Measurements from ENCODE around the gene CDH23. TPM values are rescaled to one million over a fixed set of nuclear protein-coding genes. Genes with fewer than 3 reads are reported as not detected.

CDH23 gene
- total RNA-seq, 4 donors from 2014 or later, result 14.4 to 29.6 (median 19.7) TPM

DNA sequence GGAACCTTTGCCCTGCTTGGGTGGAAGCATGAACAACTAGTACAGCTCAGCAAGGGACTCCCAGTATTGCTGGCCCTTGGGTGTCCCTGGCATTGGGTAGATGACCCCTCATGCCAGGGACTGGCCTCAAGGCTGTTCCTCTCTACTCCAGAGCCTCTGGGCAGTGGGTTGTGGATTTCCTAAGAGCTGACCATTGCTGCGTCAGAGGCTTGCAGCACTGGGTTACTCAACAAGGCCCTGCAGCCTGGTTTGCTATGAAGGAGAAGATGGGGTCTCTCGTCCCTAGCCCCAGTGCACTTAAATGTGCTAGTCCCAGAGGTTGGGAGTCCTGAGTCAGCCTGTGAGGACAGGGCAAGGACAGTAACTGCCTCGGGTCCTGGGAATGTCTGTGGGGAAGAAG is 374.1 kb downstream of the CDH23 start:
- Histone ChIP-seq H3K36me3 (no peaks in the 10 kb centered on the region), H3K27me3 (no peaks in the 10 kb centered on the region), H3K27ac (replicated peaks in 1 of 4) (peak overlapping the region; percentile 94 to 98 (median 96)), H3K9me3 (no peaks in the 10 kb centered on the region), H3K4me1 (peaks cover 86 to 97% (median 94%) of the 10 kb centered on the region in 4 donors), H3K4me3 (peak overlapping the region; percentile 76 to 95 (median 85))
- 56% methylated on average over 2 of the region's 3 CpGs for WGBS
- TF ChIP-seq, protein P1, sequence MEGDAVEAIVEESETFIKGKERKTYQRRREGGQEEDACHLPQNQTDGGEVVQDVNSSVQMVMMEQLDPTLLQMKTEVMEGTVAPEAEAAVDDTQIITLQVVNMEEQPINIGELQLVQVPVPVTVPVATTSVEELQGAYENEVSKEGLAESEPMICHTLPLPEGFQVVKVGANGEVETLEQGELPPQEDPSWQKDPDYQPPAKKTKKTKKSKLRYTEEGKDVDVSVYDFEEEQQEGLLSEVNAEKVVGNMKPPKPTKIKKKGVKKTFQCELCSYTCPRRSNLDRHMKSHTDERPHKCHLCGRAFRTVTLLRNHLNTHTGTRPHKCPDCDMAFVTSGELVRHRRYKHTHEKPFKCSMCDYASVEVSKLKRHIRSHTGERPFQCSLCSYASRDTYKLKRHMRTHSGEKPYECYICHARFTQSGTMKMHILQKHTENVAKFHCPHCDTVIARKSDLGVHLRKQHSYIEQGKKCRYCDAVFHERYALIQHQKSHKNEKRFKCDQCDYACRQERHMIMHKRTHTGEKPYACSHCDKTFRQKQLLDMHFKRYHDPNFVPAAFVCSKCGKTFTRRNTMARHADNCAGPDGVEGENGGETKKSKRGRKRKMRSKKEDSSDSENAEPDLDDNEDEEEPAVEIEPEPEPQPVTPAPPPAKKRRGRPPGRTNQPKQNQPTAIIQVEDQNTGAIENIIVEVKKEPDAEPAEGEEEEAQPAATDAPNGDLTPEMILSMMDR (IDR thresholded peaks at IDR 0.05), result no peak
- TF ChIP-seq EP300 (IDR thresholded peaks at IDR 0.05), result no peak
- peak in 1 of 2 donors; percentile 17 for TF ChIP-seq POLR2AphosphoS5 (IDR thresholded peaks at IDR 0.05)
- no peak for DNase-seq (ENCODE audit: extremely low spot score)
- intact Hi-C loops (cut with DNase I), result loop anchor here (5.0 kb wide), 2 partner anchors 58 to 148 kb away; no protein-coding TSS in a partner anchor

DNA sequence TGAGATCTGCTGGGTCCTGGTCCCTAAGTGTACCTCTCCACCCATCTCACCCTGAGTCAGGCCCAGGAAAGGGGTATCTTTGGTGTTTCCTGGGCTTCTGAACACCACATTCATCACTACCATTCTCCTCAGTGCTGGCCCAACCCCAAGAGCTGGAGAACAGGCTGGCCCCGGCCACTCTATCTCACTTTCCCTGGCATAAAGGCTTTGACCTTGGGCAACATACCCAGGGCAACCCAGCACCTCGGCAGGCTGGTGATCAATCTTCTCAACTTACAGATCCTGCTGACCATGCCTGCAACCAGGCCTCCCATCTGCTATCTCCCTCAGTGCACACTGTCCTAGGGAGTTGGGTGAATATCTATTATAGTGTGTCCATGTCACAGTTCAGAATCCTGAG is 374.5 kb downstream of the CDH23 start:
- intact Hi-C loops (cut with DNase I), result loop anchor here (5.0 kb wide), 2 partner anchors 59 to 149 kb away; no protein-coding TSS in a partner anchor
- no peak for TF ChIP-seq EP300 (IDR thresholded peaks at IDR 0.05)
- TF ChIP-seq POLR2A (IDR thresholded peaks at IDR 0.05; ENCODE audit: low read depth), result no peak
- TF ChIP-seq POLR2AphosphoS5 (IDR thresholded peaks at IDR 0.05), result no peak
- TF ChIP-seq, protein P1 (IDR thresholded peaks at IDR 0.05), result no peak
- Histone ChIP-seq H3K9me3 (no peaks in the 10 kb centered on the region), H3K4me1 (peaks cover 82 to 97% (median 92%) of the 10 kb centered on the region in 4 donors), H3K27me3 (no peaks in the 10 kb centered on the region), H3K27ac (replicated peaks in 1 of 4) (peak overlapping the region; percentile 94 to 98 (median 96)), H3K4me3 (peak overlapping the region; percentile 76 to 95 (median 85)), H3K36me3 (no peaks in the 10 kb centered on the region)
- DNase-seq (ENCODE audit: extremely low spot score), result no peak
- 66% methylated on average over 2 of the region's 2 CpGs for WGBS

DNA sequence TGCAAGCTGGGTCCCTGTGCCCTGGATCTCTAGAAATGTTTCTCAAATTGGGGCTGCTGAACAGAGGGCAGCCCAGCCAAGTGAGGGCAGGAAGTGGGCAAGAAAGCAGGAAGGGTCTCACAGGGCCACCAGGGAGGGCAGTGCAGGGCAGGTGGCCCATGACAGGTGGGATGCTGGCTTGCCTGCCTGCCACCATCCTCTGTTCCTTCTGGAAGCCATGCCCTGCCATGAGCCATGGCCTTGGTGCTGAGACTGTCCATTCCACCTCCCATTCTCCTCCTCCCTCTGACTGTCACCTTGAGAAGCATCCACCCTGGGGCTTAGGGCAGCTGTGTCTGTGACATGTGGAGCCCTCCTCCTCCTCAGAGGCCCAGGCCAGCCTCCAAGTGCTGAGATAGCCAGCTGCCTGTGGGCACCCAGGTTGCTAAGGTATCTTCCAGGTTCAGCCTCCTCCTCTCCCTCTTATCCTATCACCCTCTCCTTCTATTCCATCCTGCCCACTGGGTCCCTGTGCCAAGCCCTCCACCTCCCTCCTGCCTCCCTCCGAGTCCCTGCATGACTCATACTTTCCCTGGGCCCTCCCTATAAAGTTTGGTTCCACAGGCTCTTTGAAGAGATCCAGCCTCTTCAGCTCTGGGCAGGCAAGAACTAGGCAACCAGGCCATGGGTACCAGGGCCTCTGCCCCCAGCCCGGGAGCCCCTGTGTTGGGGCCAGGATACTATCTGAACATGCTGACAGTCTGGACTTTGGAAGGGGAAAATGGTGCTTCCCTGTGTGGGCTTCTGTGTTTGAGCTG is 375.3 kb downstream of the CDH23 start:
- 14% methylated on average over 2 of the region's 2 CpGs for WGBS
- no peaks in the 10 kb centered on the region for H3K36me3 ChIP-seq
- H3K4me1 ChIP-seq, result peaks cover 74 to 94% (median 85%) of the 10 kb centered on the region in 4 donors
- no peaks in the 10 kb centered on the region for H3K27me3 ChIP-seq
- DNase-seq (ENCODE audit: extremely low spot score), result no peak
- H3K9me3 ChIP-seq, result no peaks in the 10 kb centered on the region
- peak overlapping the region; percentile 94 to 98 (median 96) for H3K27ac ChIP-seq (replicated peaks in 1 of 4)
- TF ChIP-seq, protein P1 (IDR thresholded peaks at IDR 0.05), result no peak
- TF ChIP-seq POLR2A (IDR thresholded peaks at IDR 0.05; ENCODE audit: low read depth) (peak; percentile 28), EP300 (IDR thresholded peaks at IDR 0.05) (no peak), POLR2AphosphoS5 (IDR thresholded peaks at IDR 0.05) (peak; percentile 81 to 97)
- intact Hi-C loops (cut with DNase I), result loop anchor here (5.0 kb wide), 2 partner anchors 60 to 150 kb away; no protein-coding TSS in a partner anchor
- peak overlapping the region; percentile 76 to 95 (median 85) for H3K4me3 ChIP-seq

DNA sequence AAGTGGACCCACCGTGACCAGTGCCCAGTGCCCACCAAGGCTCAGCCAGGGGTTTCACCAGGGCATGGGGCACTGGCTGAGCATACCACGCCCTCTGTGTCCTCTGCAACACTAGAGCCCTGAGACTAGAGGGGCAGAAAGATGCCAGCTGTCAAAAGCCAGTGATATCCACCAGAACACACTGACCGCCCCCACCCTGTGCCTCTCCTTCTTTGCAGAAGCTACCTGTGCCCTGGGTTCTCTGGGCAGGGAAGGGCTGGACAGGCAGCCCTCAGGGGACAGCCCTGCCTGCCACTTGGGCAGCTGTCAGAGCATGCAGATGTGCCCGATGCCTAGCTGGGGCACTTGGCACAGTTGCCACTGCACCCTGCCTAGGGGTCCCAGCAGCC is 376.1 kb downstream of the CDH23 start:
- DNase-seq (ENCODE audit: extremely low spot score), result no peak
- intact Hi-C loops (cut with DNase I), result loop anchor here (5.0 kb wide), 2 partner anchors 61 to 151 kb away; no protein-coding TSS in a partner anchor
- no peaks in the 10 kb centered on the region for H3K36me3 ChIP-seq
- no peaks in the 10 kb centered on the region for H3K27me3 ChIP-seq
- H3K9me3 ChIP-seq, result no peaks in the 10 kb centered on the region
- peak overlapping the region; percentile 76 to 95 (median 85) for H3K4me3 ChIP-seq
- peak overlapping the region; percentile 94 to 98 (median 96) for H3K27ac ChIP-seq (replicated peaks in 1 of 4)
- TF ChIP-seq POLR2AphosphoS5 (IDR thresholded peaks at IDR 0.05) (no peak), EP300 (IDR thresholded peaks at IDR 0.05) (no peak), POLR2A (IDR thresholded peaks at IDR 0.05; ENCODE audit: low read depth) (no peak)
- TF ChIP-seq, protein P1 (IDR thresholded peaks at IDR 0.05), result no peak
- peaks cover 66 to 86% (median 77%) of the 10 kb centered on the region in 4 donors for H3K4me1 ChIP-seq
- 30% methylated on average over 3 of the region's 4 CpGs for WGBS
